ENCODE data around the gene RALB.

The RALB gene

DNA sequence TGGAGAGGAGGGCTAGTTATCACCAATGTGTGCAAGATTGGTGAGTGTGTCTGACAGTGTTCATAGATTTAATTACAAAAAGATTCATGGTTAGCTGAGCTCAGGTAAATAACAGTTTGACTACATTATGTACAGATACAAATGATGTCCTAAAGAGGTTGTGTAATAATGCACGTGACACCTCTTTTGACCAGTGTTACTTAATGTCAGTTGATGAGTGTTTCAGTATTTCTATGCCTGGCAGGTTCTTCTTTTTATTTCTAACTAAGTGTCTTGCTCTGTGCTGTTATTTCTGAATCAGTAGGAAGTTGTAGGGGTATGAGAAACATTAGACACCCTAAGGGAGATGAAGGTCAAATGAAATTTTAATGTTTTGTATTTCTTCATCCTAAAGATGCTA is 85.4 kb downstream of the RALB start:
- DNase-seq (ENCODE audit: low read depth) = no peak

DNA sequence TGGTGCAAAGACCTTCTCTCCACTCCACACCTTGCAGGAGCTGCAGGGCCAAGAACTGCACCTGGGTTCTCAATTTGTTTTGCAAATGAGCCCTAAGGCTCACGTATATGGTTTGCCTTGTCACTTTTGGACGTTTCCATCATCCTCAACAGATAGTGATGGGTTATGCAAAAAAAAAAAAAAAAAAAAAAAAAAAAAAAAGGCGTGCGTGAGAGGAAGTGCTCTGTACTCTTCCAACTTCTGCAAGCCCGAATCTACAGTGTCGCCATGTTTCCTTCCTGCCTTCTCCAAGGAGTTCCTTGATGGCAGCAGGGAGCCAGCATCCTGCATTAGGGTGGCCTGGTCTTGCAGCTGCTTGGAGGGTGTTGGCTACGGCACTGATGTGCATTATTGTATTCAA is 89.3 kb downstream of the RALB start:
- no peak for DNase-seq (ENCODE audit: low read depth)

DNA sequence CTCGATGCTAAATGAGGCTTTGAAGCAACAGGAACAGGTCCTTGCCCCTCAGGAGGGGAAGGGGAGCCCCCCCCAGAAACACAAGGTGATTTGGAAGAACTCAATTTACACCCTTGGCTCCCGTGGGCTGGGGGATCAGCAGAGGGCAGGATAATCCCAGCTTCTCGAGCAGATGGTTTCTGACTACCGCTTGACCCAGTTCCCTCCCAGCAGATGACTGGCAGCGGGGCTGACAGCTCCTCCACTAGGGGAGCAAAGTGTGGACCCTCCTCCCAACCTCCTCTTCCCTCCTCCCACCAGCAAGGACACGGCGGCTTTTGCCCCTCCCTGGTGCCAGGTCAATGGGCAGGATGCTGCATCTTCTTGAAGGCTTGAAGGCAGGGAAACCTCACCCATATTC is 89.8 kb downstream of the RALB start:
- no peak for DNase-seq (ENCODE audit: low read depth)

DNA sequence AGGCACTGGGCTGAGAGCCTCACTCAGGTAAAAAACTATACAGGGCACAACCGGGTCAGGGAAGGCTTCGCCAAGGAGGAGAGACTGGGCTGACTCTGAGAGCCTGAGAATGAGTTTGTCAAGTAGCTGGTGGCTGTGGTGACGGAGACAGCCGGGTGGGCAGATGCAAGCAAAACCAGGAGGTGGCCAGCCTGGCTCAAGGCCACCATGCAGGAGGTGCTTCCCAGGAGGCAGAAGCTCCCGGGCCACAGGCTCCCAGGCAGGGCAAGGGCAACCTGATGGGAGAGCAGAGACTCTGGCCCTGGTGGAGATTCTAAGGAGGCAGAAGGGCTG is 90.4 kb downstream of the RALB start:
- peak; percentile 10 for DNase-seq (ENCODE audit: low read depth)

DNA sequence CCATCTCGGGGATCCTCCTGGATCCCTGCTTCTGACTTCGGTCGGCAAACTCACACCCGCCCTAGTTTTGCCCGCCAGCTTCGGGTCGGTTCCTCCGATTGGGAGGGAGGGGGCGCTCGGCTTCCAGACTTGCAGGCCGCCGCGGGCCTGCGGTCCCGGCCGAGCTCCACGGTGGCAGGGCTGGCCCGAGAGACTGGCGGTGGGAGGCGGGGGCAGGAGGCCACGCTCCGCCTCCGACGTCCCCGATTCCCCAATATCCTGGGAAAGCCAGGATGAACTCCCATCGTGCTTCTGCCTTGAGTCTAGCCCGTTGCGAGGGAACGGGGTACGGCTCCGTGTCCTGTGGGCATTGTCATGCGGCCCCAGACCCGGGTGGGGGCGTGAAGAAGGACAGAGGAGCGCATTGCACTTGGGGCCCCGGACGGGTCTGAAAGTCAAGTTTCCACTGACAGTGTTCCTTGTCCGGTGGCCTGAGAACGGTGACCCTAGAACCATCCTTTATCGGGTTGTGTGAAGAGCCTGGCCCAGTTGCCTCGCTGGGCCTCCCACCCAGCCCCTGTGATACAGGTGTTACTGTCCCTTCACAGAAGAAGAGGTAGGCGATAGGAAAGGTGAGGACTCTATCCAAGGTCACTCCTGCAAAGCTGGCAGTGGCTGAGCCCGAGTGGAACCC is 90.9 kb downstream of the RALB start:
- peak; percentile 87 for DNase-seq (ENCODE audit: low read depth)
